HG03558 (cell line): ENCODE measurements around the gene TMEM238L.

Experiments
- ATAC-seq: cut with Tn5 transposase; IDR thresholded peaks from one replicate; pipeline ENCODE4 v1.9.1; 2021; ENCODE audit warnings: moderate number of reproducible peaks; ENCODE audit not compliant: unreplicated experiment; ENCODE audit errors: extremely low read depth

The TMEM238L gene

DNA sequence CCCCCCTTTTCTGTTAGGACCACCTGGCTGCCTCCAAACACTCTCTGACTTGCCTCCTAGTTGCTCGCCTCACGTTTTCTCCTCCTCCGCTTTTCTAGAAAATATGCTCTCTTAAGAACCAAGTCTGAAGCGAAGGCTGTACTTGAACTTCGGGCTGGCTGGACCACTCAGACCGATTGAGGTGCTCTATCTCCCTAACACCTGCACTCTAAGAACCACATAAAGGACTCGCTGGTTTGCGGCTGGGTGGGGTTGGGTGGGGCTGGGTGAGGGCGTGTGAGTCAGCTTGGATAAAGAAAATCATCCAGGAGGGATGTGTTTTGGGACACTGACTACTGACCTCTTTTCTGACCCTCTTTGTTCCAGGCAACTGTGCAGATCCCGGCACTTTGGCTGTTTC, 51.2 kb downstream of the TMEM238L start:
- ATAC-seq: no peak

DNA sequence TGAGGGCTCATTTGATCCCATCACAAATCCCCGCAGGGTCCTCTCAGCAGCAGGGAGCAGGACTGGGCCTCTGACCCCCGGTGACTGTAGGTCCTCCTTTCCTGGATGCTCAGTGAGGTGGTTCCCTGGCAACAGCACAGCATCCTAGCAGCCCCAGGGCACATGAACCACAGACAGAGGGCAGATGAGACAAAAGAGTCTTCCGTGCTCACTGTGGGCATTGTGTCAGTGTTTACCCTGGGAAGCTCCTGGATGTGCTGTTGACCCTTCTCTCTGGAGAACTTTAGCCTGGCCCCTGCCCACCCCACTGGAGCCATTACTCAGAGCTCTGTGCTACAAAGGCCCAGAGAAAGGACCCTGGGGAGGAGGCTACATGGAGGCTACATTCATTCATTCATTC, 52.3 kb downstream of the TMEM238L start:
- no peak for ATAC-seq

DNA sequence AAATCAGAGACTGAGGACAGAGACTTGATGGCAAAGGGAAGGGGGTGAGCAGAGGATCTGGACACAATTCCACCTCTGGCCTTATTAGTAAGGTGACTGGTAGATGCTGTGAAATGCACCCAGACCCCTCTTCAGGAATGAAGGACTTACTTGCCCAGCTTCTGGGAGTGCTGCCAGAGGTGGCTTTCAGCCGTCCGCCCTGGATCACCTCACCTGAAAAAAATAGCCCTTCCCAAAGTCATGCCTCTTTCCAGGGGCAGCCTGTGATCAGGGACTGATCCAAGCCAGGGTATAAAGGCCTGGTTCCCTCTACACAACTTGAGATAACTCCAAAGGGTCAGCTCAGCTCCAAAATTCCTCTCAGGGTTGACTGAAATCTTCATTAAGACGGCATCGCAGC, 53.7 kb downstream of the TMEM238L start:
- no peak for ATAC-seq

DNA sequence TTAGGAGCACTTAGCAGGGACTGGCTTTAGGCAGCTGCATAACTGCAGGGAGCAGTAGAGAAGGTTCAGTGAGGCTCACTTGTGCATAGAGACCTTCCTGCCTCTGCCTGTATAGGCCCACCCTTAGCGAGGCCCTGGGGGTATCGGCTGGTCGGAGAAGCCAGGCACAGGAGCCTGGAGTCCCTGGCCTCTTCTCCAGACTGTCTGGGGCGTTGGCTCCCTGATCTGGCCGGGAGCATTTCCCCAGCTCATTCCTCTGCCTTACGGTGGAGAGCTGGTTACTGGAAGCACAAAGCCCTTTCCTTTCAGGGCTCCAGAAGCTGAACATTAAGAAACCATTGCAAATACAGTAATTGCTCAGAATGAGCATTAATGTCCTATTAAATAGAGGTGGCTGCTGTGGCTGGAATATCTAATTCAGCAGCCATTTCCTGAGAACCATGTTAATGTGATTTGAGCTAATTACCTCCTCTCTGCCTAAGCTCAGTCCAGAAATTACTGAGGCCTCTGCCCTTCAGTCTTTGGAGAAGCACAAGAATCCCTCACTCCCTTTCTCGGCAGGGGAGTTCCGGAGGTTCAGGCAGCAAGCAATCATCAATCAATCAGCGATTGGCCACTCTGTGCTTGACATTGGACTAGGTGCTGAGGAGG, 55.2 kb downstream of the TMEM238L start:
- no peak for ATAC-seq

DNA sequence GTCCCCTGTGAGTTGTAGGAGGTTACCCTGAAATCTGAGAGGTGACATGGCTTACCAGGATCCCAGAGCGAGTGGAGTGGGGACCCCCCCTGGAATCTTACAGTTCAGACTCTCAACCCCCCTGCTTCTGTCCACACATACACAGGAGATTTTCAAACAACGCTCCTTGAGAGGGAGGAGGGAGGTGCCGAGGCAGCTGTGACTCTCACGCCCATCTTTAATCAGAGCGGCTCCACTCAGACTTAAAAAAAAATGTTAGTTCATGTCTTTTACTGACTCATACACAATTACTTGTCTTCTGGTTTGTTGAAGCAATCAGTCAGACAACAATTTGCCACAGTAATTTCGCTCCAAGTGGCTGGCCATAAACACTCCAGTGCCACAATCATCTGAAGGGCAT, 58.7 kb downstream of the TMEM238L start:
- ATAC-seq: no peak
